Astrocyte of the cerebellum (primary cell): Measurements from ENCODE around the gene APOF.
"Not testable (repeated sequence)": the region's sequence is repeated elsewhere in the genome, so short reads cannot be mapped to it uniquely, and the experiment has no call there.

Source experiments
- DNase-seq: peaks from one replicate; pipeline ENCODE4 v3.0.0-alpha.2; 2011; ENCODE audit warnings: low read depth
- H3K4me3 ChIP-seq: 2 replicates; pipeline ENCODE4 v1.5.1; 2011; ENCODE audit warnings: mild to moderate bottlenecking, low read depth, low read length, moderate library complexity
- in situ Hi-C: cut with HindIII; loops from 2 replicates; pipeline ENCODE4 v1.10.0; 2017; ENCODE audit warnings: low sequenced_read_pairs
- TF ChIP-seq, protein P1 (sequence below): IDR thresholded peaks from 2 replicates; pipeline ENCODE4 v1.5.1; 2012; ENCODE audit warnings: low read length, low read depth, moderate library complexity, mild to moderate bottlenecking; ENCODE audit errors: missing control alignments

Gene APOF

DNA sequence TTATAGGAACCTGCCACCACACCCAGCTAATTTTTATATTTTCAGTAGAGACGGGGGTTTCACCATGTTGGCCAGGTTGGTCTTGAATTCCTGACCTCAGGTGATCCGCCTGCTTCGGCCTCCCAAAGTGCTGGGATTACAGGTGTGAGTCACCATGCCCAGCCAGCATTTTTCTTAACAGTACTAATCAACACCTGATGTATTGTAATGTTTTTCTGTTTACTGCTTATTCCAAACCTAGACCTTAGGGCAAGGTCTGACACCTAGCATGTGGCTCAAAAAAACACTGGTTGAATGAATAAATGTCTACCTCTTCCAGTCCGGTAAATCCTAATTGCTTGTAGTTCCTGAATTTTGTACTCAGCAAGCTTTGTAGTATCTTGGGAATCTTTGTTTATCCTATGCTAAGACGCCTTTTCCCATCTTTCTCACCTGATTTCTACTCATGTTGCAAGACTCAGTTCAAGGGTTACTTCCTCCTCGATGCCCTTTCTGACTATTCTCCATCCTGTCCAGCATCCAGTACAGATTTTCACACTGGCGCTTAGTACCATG, 31.6 kb downstream of the APOF start:
- no peak for DNase-seq
- no peak overlapping the region for H3K4me3 ChIP-seq
- TF ChIP-seq, protein P1, sequence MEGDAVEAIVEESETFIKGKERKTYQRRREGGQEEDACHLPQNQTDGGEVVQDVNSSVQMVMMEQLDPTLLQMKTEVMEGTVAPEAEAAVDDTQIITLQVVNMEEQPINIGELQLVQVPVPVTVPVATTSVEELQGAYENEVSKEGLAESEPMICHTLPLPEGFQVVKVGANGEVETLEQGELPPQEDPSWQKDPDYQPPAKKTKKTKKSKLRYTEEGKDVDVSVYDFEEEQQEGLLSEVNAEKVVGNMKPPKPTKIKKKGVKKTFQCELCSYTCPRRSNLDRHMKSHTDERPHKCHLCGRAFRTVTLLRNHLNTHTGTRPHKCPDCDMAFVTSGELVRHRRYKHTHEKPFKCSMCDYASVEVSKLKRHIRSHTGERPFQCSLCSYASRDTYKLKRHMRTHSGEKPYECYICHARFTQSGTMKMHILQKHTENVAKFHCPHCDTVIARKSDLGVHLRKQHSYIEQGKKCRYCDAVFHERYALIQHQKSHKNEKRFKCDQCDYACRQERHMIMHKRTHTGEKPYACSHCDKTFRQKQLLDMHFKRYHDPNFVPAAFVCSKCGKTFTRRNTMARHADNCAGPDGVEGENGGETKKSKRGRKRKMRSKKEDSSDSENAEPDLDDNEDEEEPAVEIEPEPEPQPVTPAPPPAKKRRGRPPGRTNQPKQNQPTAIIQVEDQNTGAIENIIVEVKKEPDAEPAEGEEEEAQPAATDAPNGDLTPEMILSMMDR, result no peak
- in situ Hi-C loops, result no loop called here

DNA sequence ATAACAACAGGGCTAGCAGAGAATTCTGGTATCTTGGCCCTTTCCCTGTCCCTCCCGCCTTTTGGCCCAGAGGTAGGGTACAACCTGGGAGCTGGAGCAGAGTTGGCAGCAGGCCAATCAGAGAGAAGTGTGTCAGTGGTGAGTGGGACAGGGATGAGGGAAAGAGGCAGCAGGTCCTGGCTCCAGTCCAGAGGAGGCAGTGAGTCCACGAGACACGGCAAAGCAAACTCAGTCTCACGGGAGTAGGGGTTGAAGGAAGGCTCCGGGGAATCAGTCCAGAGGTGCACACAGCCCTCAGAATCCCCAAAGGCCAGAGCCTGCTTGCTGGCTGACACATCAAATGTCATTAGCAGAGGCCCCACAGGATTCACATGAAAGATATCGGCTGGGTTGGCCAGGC, 36.1 kb downstream of the APOF start:
- TF ChIP-seq, protein P1, result no peak
- in situ Hi-C loops, result no loop called here
- no peak overlapping the region for H3K4me3 ChIP-seq

DNA sequence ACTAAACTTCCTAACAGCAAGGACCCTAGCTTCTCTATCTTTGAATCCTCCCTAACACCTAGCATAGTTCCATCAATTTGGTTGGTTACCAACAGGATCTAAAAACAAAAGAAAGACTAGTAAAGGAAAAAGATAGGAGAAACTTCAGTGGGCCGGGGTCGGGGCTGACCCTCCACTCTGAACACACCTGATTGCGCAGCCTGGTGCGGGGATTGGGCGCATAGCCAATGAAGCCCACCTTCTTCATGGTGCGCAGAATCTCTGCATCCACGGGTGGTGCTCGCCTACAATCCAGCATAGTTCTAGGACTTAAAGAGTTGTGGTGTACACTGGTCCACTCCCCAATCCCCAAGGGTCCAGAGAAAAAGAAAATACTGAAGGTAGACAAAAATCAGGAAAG, 36.5 kb downstream of the APOF start:
- no peak overlapping the region for H3K4me3 ChIP-seq
- TF ChIP-seq, protein P1, result no peak
- in situ Hi-C loops, result no loop called here
- no peak for DNase-seq

More for the DNA sequence above, 36.1 kb downstream of the APOF start:
- no peak for DNase-seq

DNA sequence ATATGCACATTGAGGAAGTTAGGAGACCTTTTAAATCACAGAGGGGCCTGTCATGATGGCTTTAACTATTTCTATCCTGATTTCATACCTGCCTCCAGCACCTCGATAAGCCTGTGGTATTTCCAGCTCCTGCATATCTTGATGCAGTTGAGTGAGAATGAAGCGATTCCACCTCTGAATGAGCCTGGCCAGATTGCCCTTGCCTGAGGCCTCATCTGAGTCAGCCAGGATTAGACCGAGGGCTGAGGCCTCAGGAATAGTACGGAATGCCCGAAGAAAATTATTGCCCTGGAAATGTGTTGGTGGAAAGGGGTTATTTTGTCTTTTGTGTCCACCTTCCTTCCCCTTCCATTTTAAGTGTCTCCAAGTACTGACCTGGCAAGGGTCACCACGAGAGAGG, 38.5 kb downstream of the APOF start:
- TF ChIP-seq, protein P1, result no peak
- in situ Hi-C loops, result no loop called here
- no peak for DNase-seq
- H3K4me3 ChIP-seq, result no peak overlapping the region

DNA sequence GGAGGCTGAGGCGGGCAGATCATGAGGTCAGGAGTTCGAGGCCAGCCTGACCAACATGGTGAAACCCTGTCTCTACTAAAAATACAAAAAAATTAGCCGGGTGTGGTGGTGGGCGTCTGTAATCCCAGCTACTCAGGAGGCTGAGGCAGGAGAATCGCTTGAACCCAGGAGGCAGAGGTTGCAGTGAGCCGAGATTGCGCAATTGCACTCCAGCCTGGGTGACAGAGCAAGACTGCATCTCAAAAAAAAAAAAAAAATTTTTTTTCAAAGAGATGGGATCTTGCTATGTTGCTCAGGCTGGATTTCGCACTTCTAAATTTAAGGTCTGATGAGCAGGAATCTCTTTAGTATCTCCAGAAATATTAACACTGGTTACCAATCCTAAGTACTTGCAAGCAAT, 41.0 kb downstream of the APOF start:
- H3K4me3 ChIP-seq, DNase-seq, in situ Hi-C loops: not testable (repeated sequence)

DNA sequence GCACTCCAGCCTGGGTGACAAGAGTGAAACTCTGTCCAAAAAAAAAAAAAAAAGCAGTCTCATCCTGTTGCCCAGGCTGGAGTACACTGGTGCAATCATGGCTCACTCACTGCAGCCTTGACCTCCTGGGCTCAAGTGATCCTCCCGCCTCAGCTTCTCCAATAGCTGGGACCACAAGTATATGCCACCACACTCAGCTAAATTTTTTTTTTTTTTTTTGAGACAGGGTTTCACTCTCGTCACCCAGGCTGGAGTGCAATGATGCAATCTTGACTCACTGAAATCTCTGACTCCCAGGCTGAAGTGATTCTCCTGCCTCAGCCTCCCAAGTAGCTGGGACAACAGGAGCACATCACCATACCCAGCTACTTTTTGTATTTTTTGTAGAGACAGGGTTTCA, 41.6 kb downstream of the APOF start:
- DNase-seq, result no peak
- no peak overlapping the region for H3K4me3 ChIP-seq
- in situ Hi-C loops, result no loop called here
- TF ChIP-seq, protein P1, result no peak

DNA sequence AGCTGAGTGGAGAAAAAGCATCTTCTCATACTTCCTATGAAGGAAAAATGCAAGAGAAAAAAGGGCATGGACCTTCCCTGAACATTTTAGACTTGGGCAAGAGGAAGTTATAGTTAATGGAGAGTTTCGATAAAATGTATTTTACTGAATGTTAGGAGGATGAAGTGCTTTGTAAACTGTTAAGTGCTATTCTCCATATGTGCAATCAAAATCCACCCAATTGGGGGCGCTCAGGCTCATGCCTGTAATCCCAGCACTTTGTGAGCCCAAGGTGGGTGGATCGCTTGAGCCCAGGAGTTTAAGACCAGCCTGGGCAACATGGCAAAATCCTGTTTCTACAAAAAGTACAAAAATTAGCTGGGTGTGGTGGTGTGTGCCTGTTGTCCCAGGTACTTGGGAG, 45.0 kb downstream of the APOF start:
- no peak for DNase-seq
- in situ Hi-C loops, result no loop called here
- TF ChIP-seq, protein P1, result no peak

More for the DNA sequence above, 45.0 kb downstream of the APOF start:
- no peak overlapping the region for H3K4me3 ChIP-seq
